K562 (cell line): ENCODE measurements around the gene PPP1R14C. TPM values are rescaled to one million over a fixed set of nuclear protein-coding genes. Genes with fewer than 3 reads are reported as not detected.

Experiments
- CCAR2 ChIP-seq: fragments of 200-400 bp; formaldehyde crosslinking; IDR thresholded peaks from 2 replicates; pipeline ENCODE4 v1.6.1; 2017; ENCODE audit warnings: mild to moderate bottlenecking, low read depth, low read length
- CEBPB ChIP-seq: fragments of 450-650 bp; IDR thresholded peaks from 2 replicates; pipeline ENCODE4 v1.6.1; 2016; ENCODE audit warnings: missing genetic modification characterization, missing compliant biosample characterization
- CREB1 ChIP-seq, 2 experiments: sonication (generic) in 1 of 2; formaldehyde crosslinking in 1 of 2; IDR thresholded peaks; 2 replicates each; pipeline versions ENCODE4 v1.6.1 to v1.8.0; 2012 to 2022; ENCODE audit warnings: inconsistent platforms in 1 of 2, mild to moderate bottlenecking in 1 of 2, missing genetic modification reagents in 1 of 2, moderate library complexity in 1 of 2
- ETS2 ChIP-seq: IDR thresholded peaks from 2 replicates; pipeline ENCODE4 v1.6.1; 2016; ENCODE audit warnings: borderline replicate concordance, missing genetic modification characterization, mild to moderate bottlenecking, moderate library complexity, missing compliant biosample characterization; ENCODE audit not compliant: poor library complexity, severe bottlenecking
- FIP1L1 ChIP-seq: fragments of 200-400 bp; formaldehyde crosslinking; IDR thresholded peaks from 2 replicates; pipeline ENCODE4 v1.6.1; 2018; ENCODE audit warnings: mild to moderate bottlenecking, low read depth, low read length; ENCODE audit not compliant: poor library complexity, severe bottlenecking
- FOXA3 ChIP-seq, 2 experiments: fragments of 450-650 bp in 1 of 2; sonication (generic) in 1 of 2; formaldehyde crosslinking; IDR thresholded peaks in 1 of 2; conservative IDR thresholded peaks in 1 of 2; 2 replicates each; pipeline versions ENCODE4 v1.4.0 to v1.8.0; 2020 to 2022; ENCODE audit warnings: mild to moderate bottlenecking in 2 of 2, missing genetic modification reagents in 1 of 2
- MCM7 ChIP-seq, 2 experiments: fragments of 450-650 bp; IDR thresholded peaks; 2 replicates each; pipeline ENCODE4 v1.6.1; 2016 to 2018
- MEIS2 ChIP-seq: fragments of 450-650 bp; IDR thresholded peaks from 2 replicates; pipeline ENCODE4 v1.6.1; 2014; ENCODE audit warnings: mild to moderate bottlenecking; ENCODE audit not compliant: partially characterized antibody
- PHB ChIP-seq: fragments of 250-450 bp; sonication (Bioruptor Pico); IDR thresholded peaks from 2 replicates; pipeline ENCODE4 v1.5.0; 2021
- POLR2AphosphoS5 ChIP-seq: IDR thresholded peaks from 2 replicates; pipeline ENCODE4 v1.6.1; 2011; ENCODE audit warnings: mild to moderate bottlenecking, low read depth, low read length, moderate library complexity; ENCODE audit not compliant: control insufficient read depth, insufficient read depth
- RB1 ChIP-seq: fragments of 450-650 bp; IDR thresholded peaks from 2 replicates; pipeline ENCODE4 v1.6.1; 2017; ENCODE audit warnings: low read depth, mild to moderate bottlenecking
- RBFOX2 ChIP-seq: fragments of 200-400 bp; formaldehyde crosslinking; IDR thresholded peaks from 2 replicates; pipeline ENCODE4 v1.6.1; 2017; ENCODE audit warnings: low read depth, mild to moderate bottlenecking, low read length, moderate library complexity
- SP1 ChIP-seq: sonication (generic); formaldehyde crosslinking; IDR thresholded peaks from 2 replicates; pipeline ENCODE4 v1.8.1; 2022; ENCODE audit warnings: mild to moderate bottlenecking, missing genetic modification reagents
- ZFP30 ChIP-seq: fragments of 250-450 bp; sonication (Bioruptor Pico); IDR thresholded peaks from 2 replicates; pipeline ENCODE4 v1.8.0; 2022; ENCODE audit warnings: moderate library complexity, mild to moderate bottlenecking, inconsistent platforms, borderline replicate concordance
- ZNF184 ChIP-seq: sonication (generic); formaldehyde crosslinking; IDR thresholded peaks from 2 replicates; pipeline ENCODE4 v1.5.0; 2020; ENCODE audit warnings: missing genetic modification reagents
- ZNF23 ChIP-seq: fragments of 250-450 bp; sonication (Bioruptor Pico); IDR thresholded peaks from 2 replicates; pipeline ENCODE4 v1.4.0; 2020; ENCODE audit warnings: mild to moderate bottlenecking
- ZNF354B ChIP-seq: fragments of 250-450 bp; sonication (Bioruptor Pico); IDR thresholded peaks from 2 replicates; pipeline ENCODE4 v1.4.0; 2020
- polyA plus RNA-seq, 8 experiments: library from polyadenylated mRNA; depleted of rRNA in 4 of 8; stranded (reverse) in 5 of 8; unstranded in 3 of 8; fragments of >200 nt; fragmentation: Nextera tagmentation in 2 of 8; fragmentation: Illumina TruSeq in 1 of 8; extraction: Ambion mirVana in 2 of 8; extraction: Trizol in 1 of 8; gene quantifications; 2 replicates each; pipeline versions ENCODE4 v1.2.1 to v1.2.3, GENCODE V29; 2011 to 2014; ENCODE audit warnings: inconsistent platforms in 1 of 8, missing spikeins in 1 of 8
- total RNA-seq, 7 experiments: library from RNA; depleted of rRNA in 6 of 7; stranded (reverse); fragments of >200 nt in 6 of 7; fragmentation: Illumina TruSeq in 2 of 7; extraction: Trizol in 2 of 7; gene quantifications; 2 replicates each; pipeline versions ENCODE4 v1.2.1 to v1.2.3, GENCODE V29; 2011 to 2021; ENCODE audit warnings: low replicate concordance in 1 of 7
- TF ChIP-seq, protein P1 (sequence below): fragments of 250-450 bp; sonication (Bioruptor Pico); IDR thresholded peaks from 2 replicates; pipeline ENCODE4 v1.5.1; 2021; ENCODE audit warnings: mild to moderate bottlenecking
- TF ChIP-seq, protein P2 (sequence below): IDR thresholded peaks from 2 replicates; pipeline ENCODE4 v1.6.1; 2011; ENCODE audit warnings: borderline replicate concordance, low read depth, mild to moderate bottlenecking, moderate library complexity, low read length; ENCODE audit not compliant: insufficient read depth, poor library complexity, severe bottlenecking
- TF ChIP-seq, protein P3 (sequence below): fragments of 250-450 bp; sonication (Bioruptor Pico); IDR thresholded peaks from 2 replicates; pipeline ENCODE4 v1.5.0; 2021
- TF ChIP-seq, protein P4 (sequence below): sonication (generic); formaldehyde crosslinking; IDR thresholded peaks from 2 replicates; pipeline ENCODE4 v1.8.1; 2023; ENCODE audit warnings: mild to moderate bottlenecking, missing genetic modification reagents

Gene PPP1R14C
- total and polyA plus RNA-seq, 9 of the 15 experiments (the other 6 are each of a cell fraction or from before 2014, with no cell fraction given) = 4.5 to 16.6 (median 11.9) TPM

DNA sequence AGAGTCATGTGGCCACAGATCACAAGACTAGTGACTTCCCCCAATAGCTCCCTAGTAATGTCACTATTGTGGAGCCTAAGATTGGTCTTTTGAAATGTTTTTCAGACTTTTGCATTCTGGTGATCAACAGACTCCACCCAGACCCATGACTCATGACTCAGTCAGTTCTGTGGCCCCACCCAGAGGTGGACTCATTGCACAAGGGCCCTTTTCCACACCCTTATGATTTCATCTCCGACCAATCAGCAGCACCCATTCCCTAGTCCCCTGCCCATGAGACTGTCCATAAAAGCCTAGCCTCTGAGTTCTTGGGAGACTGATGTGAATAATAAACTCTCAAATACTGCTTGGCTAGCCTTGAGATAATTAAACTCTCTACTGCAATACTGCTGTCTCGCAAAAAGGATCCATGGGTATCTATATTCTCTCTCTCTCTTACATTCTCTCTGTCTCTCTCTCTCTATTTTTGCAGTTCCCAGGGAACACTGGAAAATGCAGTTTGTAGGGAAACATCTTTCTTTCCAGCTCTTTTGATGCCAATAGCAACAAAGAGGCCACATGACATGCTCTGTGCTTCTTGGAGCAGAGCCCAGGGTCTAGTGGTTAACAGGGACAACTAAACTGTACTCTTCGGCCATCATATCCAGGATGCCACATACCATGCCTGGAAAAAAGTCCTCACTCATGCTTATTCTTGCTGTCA, 154.6 kb downstream of the PPP1R14C start (continued):
- TF ChIP-seq, protein P1, sequence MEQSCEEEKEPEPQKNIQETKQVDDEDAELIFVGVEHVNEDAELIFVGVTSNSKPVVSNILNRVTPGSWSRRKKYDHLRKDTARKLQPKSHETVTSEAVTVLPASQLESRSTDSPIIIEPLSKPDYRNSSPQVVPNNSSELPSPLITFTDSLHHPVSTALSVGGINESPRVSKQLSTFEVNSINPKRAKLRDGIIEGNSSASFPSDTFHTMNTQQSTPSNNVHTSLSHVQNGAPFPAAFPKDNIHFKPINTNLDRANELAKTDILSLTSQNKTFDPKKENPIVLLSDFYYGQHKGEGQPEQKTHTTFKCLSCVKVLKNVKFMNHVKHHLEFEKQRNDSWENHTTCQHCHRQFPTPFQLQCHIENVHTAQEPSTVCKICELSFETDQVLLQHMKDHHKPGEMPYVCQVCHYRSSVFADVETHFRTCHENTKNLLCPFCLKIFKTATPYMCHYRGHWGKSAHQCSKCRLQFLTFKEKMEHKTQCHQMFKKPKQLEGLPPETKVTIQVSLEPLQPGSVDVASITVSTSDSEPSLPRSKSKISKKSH (CRISPR knock-in tag) = no peak
- TF ChIP-seq RB1 (no peak; the same call in 1 of the 2 replicates), MEIS2 (no peak), CREB1 (IDR thresholded peaks at IDR 0.05) (no peak), CREB1 (CRISPR knock-in tag; IDR thresholded peaks at IDR 0.05) (no peak), ZFP30 (CRISPR knock-in tag) (no peak), MCM7 (IDR thresholded peaks at IDR 0.05) (no peak), PHB (no peak), FOXA3 (CRISPR knock-in tag; conservative IDR thresholded peaks at IDR 0.05 in 1 of 2, IDR thresholded peaks at IDR 0.05 in 1 of 2) (no peak), ZNF184 (CRISPR knock-in tag) (no peak), ZNF354B (CRISPR knock-in tag) (no peak), ETS2 (no peak), RBFOX2 (no peak), POLR2AphosphoS5 (no peak), SP1 (peak; percentile 69), FIP1L1 (no peak), CEBPB (peak; percentile 97), CCAR2 (no peak), ZNF23 (CRISPR knock-in tag) (no peak)
- TF ChIP-seq, protein P2, sequence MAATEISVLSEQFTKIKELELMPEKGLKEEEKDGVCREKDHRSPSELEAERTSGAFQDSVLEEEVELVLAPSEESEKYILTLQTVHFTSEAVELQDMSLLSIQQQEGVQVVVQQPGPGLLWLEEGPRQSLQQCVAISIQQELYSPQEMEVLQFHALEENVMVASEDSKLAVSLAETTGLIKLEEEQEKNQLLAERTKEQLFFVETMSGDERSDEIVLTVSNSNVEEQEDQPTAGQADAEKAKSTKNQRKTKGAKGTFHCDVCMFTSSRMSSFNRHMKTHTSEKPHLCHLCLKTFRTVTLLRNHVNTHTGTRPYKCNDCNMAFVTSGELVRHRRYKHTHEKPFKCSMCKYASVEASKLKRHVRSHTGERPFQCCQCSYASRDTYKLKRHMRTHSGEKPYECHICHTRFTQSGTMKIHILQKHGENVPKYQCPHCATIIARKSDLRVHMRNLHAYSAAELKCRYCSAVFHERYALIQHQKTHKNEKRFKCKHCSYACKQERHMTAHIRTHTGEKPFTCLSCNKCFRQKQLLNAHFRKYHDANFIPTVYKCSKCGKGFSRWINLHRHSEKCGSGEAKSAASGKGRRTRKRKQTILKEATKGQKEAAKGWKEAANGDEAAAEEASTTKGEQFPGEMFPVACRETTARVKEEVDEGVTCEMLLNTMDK = no peak
- TF ChIP-seq, protein P3, sequence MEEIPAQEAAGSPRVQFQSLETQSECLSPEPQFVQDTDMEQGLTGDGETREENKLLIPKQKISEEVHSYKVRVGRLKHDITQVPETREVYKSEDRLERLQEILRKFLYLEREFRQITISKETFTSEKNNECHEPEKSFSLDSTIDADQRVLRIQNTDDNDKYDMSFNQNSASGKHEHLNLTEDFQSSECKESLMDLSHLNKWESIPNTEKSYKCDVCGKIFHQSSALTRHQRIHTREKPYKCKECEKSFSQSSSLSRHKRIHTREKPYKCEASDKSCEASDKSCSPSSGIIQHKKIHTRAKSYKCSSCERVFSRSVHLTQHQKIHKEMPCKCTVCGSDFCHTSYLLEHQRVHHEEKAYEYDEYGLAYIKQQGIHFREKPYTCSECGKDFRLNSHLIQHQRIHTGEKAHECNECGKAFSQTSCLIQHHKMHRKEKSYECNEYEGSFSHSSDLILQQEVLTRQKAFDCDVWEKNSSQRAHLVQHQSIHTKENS (CRISPR knock-in tag) = no peak
- TF ChIP-seq, protein P4, sequence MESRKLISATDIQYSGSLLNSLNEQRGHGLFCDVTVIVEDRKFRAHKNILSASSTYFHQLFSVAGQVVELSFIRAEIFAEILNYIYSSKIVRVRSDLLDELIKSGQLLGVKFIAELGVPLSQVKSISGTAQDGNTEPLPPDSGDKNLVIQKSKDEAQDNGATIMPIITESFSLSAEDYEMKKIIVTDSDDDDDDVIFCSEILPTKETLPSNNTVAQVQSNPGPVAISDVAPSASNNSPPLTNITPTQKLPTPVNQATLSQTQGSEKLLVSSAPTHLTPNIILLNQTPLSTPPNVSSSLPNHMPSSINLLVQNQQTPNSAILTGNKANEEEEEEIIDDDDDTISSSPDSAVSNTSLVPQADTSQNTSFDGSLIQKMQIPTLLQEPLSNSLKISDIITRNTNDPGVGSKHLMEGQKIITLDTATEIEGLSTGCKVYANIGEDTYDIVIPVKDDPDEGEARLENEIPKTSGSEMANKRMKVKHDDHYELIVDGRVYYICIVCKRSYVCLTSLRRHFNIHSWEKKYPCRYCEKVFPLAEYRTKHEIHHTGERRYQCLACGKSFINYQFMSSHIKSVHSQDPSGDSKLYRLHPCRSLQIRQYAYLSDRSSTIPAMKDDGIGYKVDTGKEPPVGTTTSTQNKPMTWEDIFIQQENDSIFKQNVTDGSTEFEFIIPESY (CRISPR knock-in tag) = no peak
